ENCODE results near the gene EFCAB12.
"Not testable (repeated sequence)": the region's sequence is repeated elsewhere in the genome, so short reads cannot be mapped to it uniquely, and the experiment has no call there.

Gene EFCAB12

GRCh38 chr3:129365296-129366136 lies 62.9 kb downstream of the EFCAB12 start:
- no peak for DNase-seq (ENCODE audit: low spot score)

- DNase-seq (ENCODE audit: low spot score), result not testable (repeated sequence)
These were observed 63.6 kb downstream of the EFCAB12 start for GRCh38 chr3:129364811-129365210.

GRCh38 chr3:129363356-129363755 lies 65.1 kb downstream of the EFCAB12 start:
- DNase-seq (ENCODE audit: low spot score), result not testable (repeated sequence)

- no peak for DNase-seq (ENCODE audit: low spot score)
These were observed 67.6 kb downstream of the EFCAB12 start for GRCh38 chr3:129360705-129361460.

- DNase-seq (ENCODE audit: low spot score), result no peak
These were observed 68.2 kb downstream of the EFCAB12 start for GRCh38 chr3:129360171-129360611.

GRCh38 chr3:129358772-129359371 lies 69.6 kb downstream of the EFCAB12 start:
- DNase-seq (ENCODE audit: low spot score), result no peak

- DNase-seq (ENCODE audit: low spot score), result no peak
These were observed 70.2 kb downstream of the EFCAB12 start for GRCh38 chr3:129358177-129358771.

GRCh38 chr3:129357616-129358015 lies 70.8 kb downstream of the EFCAB12 start:
- no peak for DNase-seq (ENCODE audit: low spot score)

GRCh38 chr3:129356756-129357425 lies 71.5 kb downstream of the EFCAB12 start:
- DNase-seq (ENCODE audit: low spot score), result no peak

GRCh38 chr3:129353589-129353941 lies 74.9 kb downstream of the EFCAB12 start:
- DNase-seq (ENCODE audit: low spot score), result no peak

- DNase-seq (ENCODE audit: low spot score), result peak; percentile 17
These were observed 75.5 kb downstream of the EFCAB12 start for GRCh38 chr3:129352650-129353588.

GRCh38 chr3:129352045-129352444 lies 76.4 kb downstream of the EFCAB12 start:
- DNase-seq (ENCODE audit: low spot score), result no peak

All from RKO (cell line).